Heart right ventricle (tissue), 16 donors: Measurements from ENCODE around the gene FMNL3. TPM values are rescaled to one million over a fixed set of nuclear protein-coding genes. Genes with fewer than 3 reads are reported as not detected.
"Not testable (repeated sequence)": the region's sequence is repeated elsewhere in the genome, so short reads cannot be mapped to it uniquely, and the experiment has no call there.

Experiments
- ATAC-seq, 8 donors: fragments of 200-7000 bp; cut with Tn5 transposase; one replicate each; pipeline ENCODE4 v1.9.1; 2020; ENCODE audit warnings: mild to moderate bottlenecking in 8 of 8, moderate library complexity in 8 of 8, moderate number of reproducible peaks in 1 of 8
- DNase-seq, 2 donors: peaks; one replicate each; pipeline ENCODE4 v3.0.0-alpha.2; 2020
- H3K27ac ChIP-seq, 10 donors: fragments of 200-600 bp; sonication (generic) in 2 of 10; one replicate each; pipeline versions ENCODE4 v1.5.0 to v1.8.0; 2020 to 2022; ENCODE audit warnings: mild to moderate bottlenecking in 3 of 10
- H3K27me3 ChIP-seq, 7 donors: fragments of 200-600 bp; one replicate each; pipeline ENCODE4 v1.8.0; 2021 to 2022; ENCODE audit warnings: mild to moderate bottlenecking in 2 of 7
- H3K36me3 ChIP-seq, 9 donors: fragments of 200-600 bp; sonication (generic) in 1 of 9; one replicate each; pipeline versions ENCODE4 v1.5.0 to v1.8.0; 2020 to 2022; ENCODE audit warnings: mild to moderate bottlenecking in 2 of 9
- H3K4me1 ChIP-seq, 9 donors: fragments of 200-600 bp; sonication (generic) in 1 of 9; one replicate each; pipeline versions ENCODE4 v1.5.0 to v1.8.0; 2020 to 2022; ENCODE audit warnings: mild to moderate bottlenecking in 4 of 9
- H3K4me3 ChIP-seq, 10 donors: fragments of 200-600 bp; sonication (generic) in 2 of 10; one replicate each; pipeline versions ENCODE4 v1.5.0 to v1.8.0; 2020 to 2022; ENCODE audit warnings: mild to moderate bottlenecking in 7 of 10, moderate library complexity in 2 of 10
- H3K9me3 ChIP-seq, 11 donors: fragments of 200-600 bp in 10 of 11; sonication (generic) in 2 of 11; one replicate each; pipeline versions ENCODE4 v1.5.0 to v1.8.0; 2013 to 2022; ENCODE audit warnings: mild to moderate bottlenecking in 2 of 11, control low read depth in 1 of 11, moderate library complexity in 1 of 11
- WGBS, 2 donors: extraction: QIAGEN DNeasy Blood & Tissue Kit; methylation state at CpG; one replicate each; pipeline ENCODE4 v1.1.7; 2013; ENCODE audit warnings: inconsistent platforms in 1 of 2; 5-methylcytosine and 5-hydroxymethylcytosine counted together
- intact Hi-C, 10 donors: fragments of 100-400 bp; cut with DNase I; formaldehyde crosslinking; loops; one replicate each; pipeline versions ENCODE4 v1.11.1 to v1.14.2; 2022
- polyA plus RNA-seq, 2 donors: library from polyadenylated mRNA; stranded (reverse); fragments of 200-250 nt; gene quantifications; one replicate each; pipeline ENCODE4 v1.2.3, GENCODE V29; 2013
- total RNA-seq, 10 donors: library from RNA; stranded (reverse); fragmentation: NEBNext Ultra II Directional in 3 of 10; extraction: Animal tissue kit (Norgen Biotek cat#: 25700) in 3 of 10; gene quantifications; one replicate each; pipeline versions ENCODE4 v1.2.1 to v1.2.4, GENCODE V29; 2021 to 2023
- TF ChIP-seq, protein P1 (sequence below), 9 donors: fragments of 200-600 bp; sonication (generic) in 2 of 9; IDR thresholded peaks; one replicate each; pipeline versions ENCODE4 v1.5.0 to v1.8.0; 2021 to 2022; ENCODE audit warnings: antibody characterized with exemption in 9 of 9, mild to moderate bottlenecking in 5 of 9, moderate library complexity in 1 of 9
- donor health status: Arrhythmogenic right ventricular cardiomyopathy.
- donor health status: ischemic (EF 13 %, LVEDD 7.1; RV severe dilation, severe dysfunction).
- donor health status: healthy with polysubstance abuse.
- donor health status: DM: no; HTN: yes; CAD: no.
- donor health status: DM: no; HTN: no; CAD: no.
- donor health status: ischemic (EF 25% LVEDD 6.9; RV normal size, moderate dysfunction).
- donor health status: ischemic (EF 25% LVEDD 5.7; RV mildly dilated, moderate dysfunction).
- donor health status: healthy.
- donor health status: DM: yes; HTN: yes; CAD: no.
- donor health status: Ischemic cardiomyopathy.
- donor health status: ischemic (EF 35%, LVEDD 5.7; RV mildly dilated, moderate dysfunction).
- donor health status: nonischemic (EF 11% LVEDD 7.7; RV severe dilation, severe dysfunction).
- donor health status: DM: yes; HTN: yes; CAD: no.
- donor health status: PGD.
- donor health status: ischemic (EF 29% LVEDD 5.4; RV normal size, mild dysfunction).
- donor health status: nonischemic (EF 23%, LVEDD 6.1; RV moderate dilation, normal function).

Gene FMNL3
- total and polyA plus RNA-seq, 12 donors: 5.7 to 19.6 (median 11.3) TPM

DNA sequence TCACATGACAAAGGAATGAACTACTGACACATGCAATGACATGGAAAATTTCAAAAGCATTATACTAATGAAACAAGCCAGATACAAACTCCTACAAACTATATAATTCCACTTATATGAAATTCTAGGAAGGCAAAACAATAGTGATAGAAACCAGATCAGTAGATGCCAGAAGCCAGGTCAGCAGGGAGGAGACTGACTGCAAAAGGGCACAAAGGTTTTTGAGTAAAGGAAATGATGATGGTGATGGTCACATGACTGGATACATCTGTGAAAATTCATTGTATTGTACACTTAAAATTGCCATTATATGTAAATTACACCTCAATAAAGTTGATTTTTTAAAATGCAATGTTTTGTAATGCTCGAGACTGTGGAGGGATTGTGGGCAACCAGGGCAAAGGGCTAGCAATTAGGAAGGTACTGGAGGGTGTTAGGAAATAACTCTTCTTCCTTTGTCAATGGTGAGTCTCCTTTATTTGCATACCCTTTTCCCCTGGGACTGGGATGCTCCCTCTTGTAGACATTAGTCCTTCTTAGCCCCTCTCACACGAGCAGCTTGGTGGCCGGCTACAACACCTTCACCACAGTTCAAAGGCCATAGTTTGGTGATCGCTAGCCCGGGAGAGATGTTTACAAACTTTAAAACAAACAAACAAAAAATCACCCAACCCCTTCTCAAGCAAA lies 90.5 kb downstream of the FMNL3 start:
- H3K4me3 ChIP-seq: no peak overlapping the region
- H3K27me3 ChIP-seq: peaks cover 0 to 39% (median 0%) of the 10 kb centered on the region in 7 donors
- ATAC-seq (no peak), DNase-seq (no peak)
- no peaks in the 10 kb centered on the region for H3K36me3 ChIP-seq
- TF ChIP-seq, protein P1, sequence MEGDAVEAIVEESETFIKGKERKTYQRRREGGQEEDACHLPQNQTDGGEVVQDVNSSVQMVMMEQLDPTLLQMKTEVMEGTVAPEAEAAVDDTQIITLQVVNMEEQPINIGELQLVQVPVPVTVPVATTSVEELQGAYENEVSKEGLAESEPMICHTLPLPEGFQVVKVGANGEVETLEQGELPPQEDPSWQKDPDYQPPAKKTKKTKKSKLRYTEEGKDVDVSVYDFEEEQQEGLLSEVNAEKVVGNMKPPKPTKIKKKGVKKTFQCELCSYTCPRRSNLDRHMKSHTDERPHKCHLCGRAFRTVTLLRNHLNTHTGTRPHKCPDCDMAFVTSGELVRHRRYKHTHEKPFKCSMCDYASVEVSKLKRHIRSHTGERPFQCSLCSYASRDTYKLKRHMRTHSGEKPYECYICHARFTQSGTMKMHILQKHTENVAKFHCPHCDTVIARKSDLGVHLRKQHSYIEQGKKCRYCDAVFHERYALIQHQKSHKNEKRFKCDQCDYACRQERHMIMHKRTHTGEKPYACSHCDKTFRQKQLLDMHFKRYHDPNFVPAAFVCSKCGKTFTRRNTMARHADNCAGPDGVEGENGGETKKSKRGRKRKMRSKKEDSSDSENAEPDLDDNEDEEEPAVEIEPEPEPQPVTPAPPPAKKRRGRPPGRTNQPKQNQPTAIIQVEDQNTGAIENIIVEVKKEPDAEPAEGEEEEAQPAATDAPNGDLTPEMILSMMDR (IDR thresholded peaks at IDR 0.05): no peak
- peaks cover 0 to 4% (median 0%) of the 10 kb centered on the region in 11 donors for H3K9me3 ChIP-seq
- WGBS, 2 donors: 75 to 81% methylated on average over 5 of the region's 5 CpGs
- peaks cover 2 to 7% (median 4%) of the 10 kb centered on the region in 9 donors for H3K4me1 ChIP-seq
- intact Hi-C loops: no loop called here
- no peak overlapping the region for H3K27ac ChIP-seq

DNA sequence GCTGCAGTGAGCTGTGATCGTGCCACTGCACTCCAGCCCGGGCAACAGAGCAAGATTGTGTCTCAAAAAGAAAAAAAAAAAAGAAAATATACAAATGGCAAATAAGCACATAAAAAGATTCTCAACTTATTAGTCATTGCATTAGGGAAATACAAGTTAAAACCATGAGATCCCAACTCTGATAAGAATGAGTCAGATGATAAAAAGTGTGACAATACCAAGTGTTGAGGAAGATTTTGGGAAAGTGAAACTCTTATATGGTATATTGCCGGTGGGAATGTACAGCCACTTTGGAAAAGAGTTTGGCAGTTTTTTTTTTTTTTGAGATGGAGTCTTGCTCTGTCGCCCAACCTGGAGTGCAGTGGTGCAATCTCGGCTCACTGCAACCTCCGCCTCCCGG lies 91.5 kb downstream of the FMNL3 start:
- H3K4me3 ChIP-seq: no peak overlapping the region
- TF ChIP-seq, protein P1 (IDR thresholded peaks at IDR 0.05): no peak
- no peaks in the 10 kb centered on the region for H3K36me3 ChIP-seq
- H3K4me1 ChIP-seq: no peaks in the 10 kb centered on the region
- WGBS, 2 donors: 96 to 97% methylated on average over 7 of the region's 7 CpGs
- H3K9me3 ChIP-seq: peaks cover 0 to 8% (median 0%) of the 10 kb centered on the region in 11 donors
- no peak for ATAC-seq
- peaks cover 0 to 30% (median 0%) of the 10 kb centered on the region in 7 donors for H3K27me3 ChIP-seq
- intact Hi-C loops: no loop called here
- no peak overlapping the region for H3K27ac ChIP-seq
- DNase-seq: no peak

DNA sequence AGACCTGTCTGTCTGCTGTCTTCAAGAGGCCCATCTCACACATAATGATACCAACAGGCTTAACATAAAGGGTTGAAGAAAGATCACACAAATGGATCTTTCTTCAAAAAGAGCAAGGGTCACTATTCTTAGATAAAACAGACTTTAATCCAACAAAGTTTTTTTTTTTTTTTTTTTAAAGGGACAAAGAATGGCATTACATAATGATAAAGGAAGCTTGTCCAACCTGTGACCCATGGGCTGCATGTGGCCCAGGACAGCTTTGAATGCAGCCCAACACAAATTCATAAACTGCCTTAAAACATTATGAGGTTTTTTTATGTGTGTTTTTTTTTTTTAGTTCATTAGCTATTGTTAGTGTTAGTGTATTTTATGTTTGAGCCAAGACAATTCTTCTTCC lies 95.0 kb downstream of the FMNL3 start:
- Histone ChIP-seq H3K36me3 (no peaks in the 10 kb centered on the region), H3K27ac (no peak overlapping the region), H3K4me1 (no peaks in the 10 kb centered on the region), H3K27me3 (peaks cover 0 to 4% (median 0%) of the 10 kb centered on the region in 7 donors), H3K9me3 (peaks cover 0 to 15% (median 3%) of the 10 kb centered on the region in 11 donors), H3K4me3 (no peak overlapping the region)
- ATAC-seq (no peak), DNase-seq (no peak)
- TF ChIP-seq, protein P1 (IDR thresholded peaks at IDR 0.05): no peak
- intact Hi-C loops: no loop called here

DNA sequence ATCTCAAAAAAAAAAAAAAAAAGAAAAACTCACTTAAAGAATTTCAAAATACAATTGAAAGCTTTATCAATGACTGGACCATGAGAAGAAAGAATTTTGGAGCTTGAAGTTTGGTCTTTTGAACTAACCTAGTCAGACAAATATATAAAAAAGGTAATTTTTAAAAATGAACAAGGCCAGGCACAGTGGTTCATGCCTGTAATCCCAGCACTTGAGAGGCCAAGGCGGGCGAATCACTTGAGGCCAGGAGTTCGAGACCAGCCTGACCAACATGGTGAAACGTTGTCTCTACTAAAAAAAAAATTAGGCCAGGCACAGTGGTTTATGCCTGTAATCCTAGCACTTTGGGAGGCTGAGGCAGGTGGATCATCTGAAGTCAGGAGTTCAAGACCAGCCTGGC lies 96.4 kb downstream of the FMNL3 start:
- peaks cover 0 to 13% (median 3%) of the 10 kb centered on the region in 11 donors for H3K9me3 ChIP-seq
- H3K4me1 ChIP-seq, intact Hi-C loops, H3K27ac ChIP-seq, H3K36me3 ChIP-seq, H3K27me3 ChIP-seq, DNase-seq, ATAC-seq, H3K4me3 ChIP-seq: not testable (repeated sequence)
- WGBS, 2 donors: 91 to 97% methylated on average over 4 of the region's 4 CpGs

DNA sequence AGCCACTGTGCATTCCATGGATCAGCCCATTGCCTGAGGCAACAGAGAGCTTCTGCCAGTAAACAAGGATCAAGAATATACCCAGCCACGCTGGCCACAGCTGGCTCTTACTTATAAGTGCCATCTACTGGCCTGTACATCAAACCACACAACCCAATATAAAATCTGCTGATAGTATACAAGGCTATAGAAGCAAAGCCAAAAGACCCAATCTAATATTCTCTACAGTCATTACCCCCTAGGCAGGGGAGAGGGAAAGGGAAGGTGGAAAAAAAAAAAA lies 97.4 kb downstream of the FMNL3 start:
- no peaks in the 10 kb centered on the region for H3K36me3 ChIP-seq
- no peak overlapping the region for H3K27ac ChIP-seq
- H3K4me3 ChIP-seq: no peak overlapping the region
- peaks cover 0 to 10% (median 0%) of the 10 kb centered on the region in 9 donors for H3K4me1 ChIP-seq
- WGBS, 2 donors: 63 to 70% methylated on average over 1 of the region's 1 CpG
- no peaks in the 10 kb centered on the region for H3K27me3 ChIP-seq
- DNase-seq (no peak), ATAC-seq (no peak)
- TF ChIP-seq, protein P1 (IDR thresholded peaks at IDR 0.05): no peak
- peaks cover 0 to 13% (median 3%) of the 10 kb centered on the region in 11 donors for H3K9me3 ChIP-seq
- intact Hi-C loops: no loop called here
